K562 (cell line): ENCODE measurements around the gene HSPA1L. TPM values are rescaled to one million over a fixed set of nuclear protein-coding genes. Genes with fewer than 3 reads are reported as not detected.
A peak's percentile ranks its signal among the peaks of the same experiment; 100 is the strongest.

Source experiments
- HCFC1 ChIP-seq: IDR thresholded peaks from 2 replicates; pipeline ENCODE4 v1.6.1; 2012; ENCODE audit warnings: low read depth, low read length, improper control_type of control experiment
- HDGF ChIP-seq: fragments of 450-650 bp; IDR thresholded peaks from 2 replicates; pipeline ENCODE4 v1.6.1; 2016
- JUND ChIP-seq, 2 experiments: IDR thresholded peaks; 2 replicates in 1 of 2; 3 replicates in 1 of 2; pipeline ENCODE4 v1.6.1; 2011; ENCODE audit warnings: borderline replicate concordance in 2 of 2, low read depth in 2 of 2, low read length in 2 of 2, improper control_type of control experiment in 1 of 2, missing biosample characterization in 1 of 2, missing genetic modification characterization in 1 of 2, missing genetic modification reagents in 1 of 2
- ZNF165 ChIP-seq: fragments of 250-450 bp; sonication (Bioruptor Pico); IDR thresholded peaks from 2 replicates; pipeline ENCODE4 v1.4.0; 2020; ENCODE audit warnings: borderline replicate concordance
- ZNF699 ChIP-seq: fragments of 250-450 bp; sonication (Bioruptor Pico); IDR thresholded peaks from 2 replicates; pipeline ENCODE4 v1.8.0; 2021; ENCODE audit warnings: mild to moderate bottlenecking, moderate library complexity; ENCODE audit not compliant: insufficient replicate concordance
- polyA plus RNA-seq, 8 experiments: library from polyadenylated mRNA; depleted of rRNA in 4 of 8; stranded (reverse) in 5 of 8; unstranded in 3 of 8; fragments of >200 nt; fragmentation: Nextera tagmentation in 2 of 8; fragmentation: Illumina TruSeq in 1 of 8; extraction: Ambion mirVana in 2 of 8; extraction: Trizol in 1 of 8; gene quantifications; 2 replicates each; pipeline versions ENCODE4 v1.2.1 to v1.2.3, GENCODE V29; 2011 to 2014; ENCODE audit warnings: inconsistent platforms in 1 of 8, missing spikeins in 1 of 8
- total RNA-seq, 7 experiments: library from RNA; depleted of rRNA in 6 of 7; stranded (reverse); fragments of >200 nt in 6 of 7; fragmentation: Illumina TruSeq in 2 of 7; extraction: Trizol in 2 of 7; gene quantifications; 2 replicates each; pipeline versions ENCODE4 v1.2.1 to v1.2.3, GENCODE V29; 2011 to 2021; ENCODE audit warnings: low replicate concordance in 1 of 7
- TF ChIP-seq, protein P1 (sequence below): fragments of 450-650 bp; IDR thresholded peaks from 2 replicates; pipeline ENCODE4 v1.7.1; 2018; ENCODE audit warnings: mild to moderate bottlenecking, low read depth; ENCODE audit not compliant: partially characterized antibody

Gene HSPA1L
- total and polyA plus RNA-seq, 9 of the 15 experiments (the other 6 are each of a cell fraction or from before 2014, with no cell fraction given): 0.14 to 2.1 (median 1.3) TPM

DNA sequence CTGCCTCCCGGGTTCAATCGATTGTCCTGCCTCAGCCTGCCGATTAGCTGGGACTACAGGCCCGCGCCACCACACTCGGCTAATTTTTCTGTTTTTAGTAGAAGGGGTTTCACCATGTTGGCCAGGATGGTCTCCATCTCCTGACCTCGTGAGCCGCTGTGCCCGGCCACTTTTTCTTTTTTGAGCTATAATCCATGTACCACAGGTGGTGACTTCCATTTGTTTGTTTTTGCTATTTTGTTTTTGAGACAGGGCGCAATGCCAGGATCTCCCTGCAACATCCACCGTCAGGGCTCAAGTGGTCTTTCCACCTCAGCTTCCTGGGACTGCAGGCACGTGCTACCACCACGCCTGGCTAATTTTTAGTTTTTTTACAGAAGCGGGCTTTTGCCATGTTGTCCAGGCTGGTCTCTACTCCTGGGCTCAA lies 21.0 kb upstream of the HSPA1L start (continued):
- TF ChIP-seq HCFC1 (no peak), JUND (IDR thresholded peaks at IDR 0.05; ENCODE audit: borderline replicate concordance, low read depth, low read length) (no peak), JUND (tag; IDR thresholded peaks at IDR 0.05; ENCODE audit: borderline replicate concordance, low read depth, low read length) (no peak), ZNF699 (CRISPR knock-in tag) (no peak), ZNF165 (CRISPR knock-in tag) (no peak), HDGF (peak; percentile 74; the same call in 1 of the 2 replicates)
- TF ChIP-seq, protein P1, sequence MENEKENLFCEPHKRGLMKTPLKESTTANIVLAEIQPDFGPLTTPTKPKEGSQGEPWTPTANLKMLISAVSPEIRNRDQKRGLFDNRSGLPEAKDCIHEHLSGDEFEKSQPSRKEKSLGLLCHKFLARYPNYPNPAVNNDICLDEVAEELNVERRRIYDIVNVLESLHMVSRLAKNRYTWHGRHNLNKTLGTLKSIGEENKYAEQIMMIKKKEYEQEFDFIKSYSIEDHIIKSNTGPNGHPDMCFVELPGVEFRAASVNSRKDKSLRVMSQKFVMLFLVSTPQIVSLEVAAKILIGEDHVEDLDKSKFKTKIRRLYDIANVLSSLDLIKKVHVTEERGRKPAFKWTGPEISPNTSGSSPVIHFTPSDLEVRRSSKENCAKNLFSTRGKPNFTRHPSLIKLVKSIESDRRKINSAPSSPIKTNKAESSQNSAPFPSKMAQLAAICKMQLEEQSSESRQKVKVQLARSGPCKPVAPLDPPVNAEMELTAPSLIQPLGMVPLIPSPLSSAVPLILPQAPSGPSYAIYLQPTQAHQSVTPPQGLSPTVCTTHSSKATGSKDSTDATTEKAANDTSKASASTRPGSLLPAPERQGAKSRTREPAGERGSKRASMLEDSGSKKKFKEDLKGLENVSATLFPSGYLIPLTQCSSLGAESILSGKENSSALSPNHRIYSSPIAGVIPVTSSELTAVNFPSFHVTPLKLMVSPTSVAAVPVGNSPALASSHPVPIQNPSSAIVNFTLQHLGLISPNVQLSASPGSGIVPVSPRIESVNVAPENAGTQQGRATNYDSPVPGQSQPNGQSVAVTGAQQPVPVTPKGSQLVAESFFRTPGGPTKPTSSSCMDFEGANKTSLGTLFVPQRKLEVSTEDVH: no peak
- TF ChIP-seq, all 486 proteins: peak for 47
